ENCODE data around the gene GRIN1.
"Not testable (repeated sequence)": the region's sequence is repeated elsewhere in the genome, so short reads cannot be mapped to it uniquely, and the experiment has no call there.

Gene GRIN1

DNA sequence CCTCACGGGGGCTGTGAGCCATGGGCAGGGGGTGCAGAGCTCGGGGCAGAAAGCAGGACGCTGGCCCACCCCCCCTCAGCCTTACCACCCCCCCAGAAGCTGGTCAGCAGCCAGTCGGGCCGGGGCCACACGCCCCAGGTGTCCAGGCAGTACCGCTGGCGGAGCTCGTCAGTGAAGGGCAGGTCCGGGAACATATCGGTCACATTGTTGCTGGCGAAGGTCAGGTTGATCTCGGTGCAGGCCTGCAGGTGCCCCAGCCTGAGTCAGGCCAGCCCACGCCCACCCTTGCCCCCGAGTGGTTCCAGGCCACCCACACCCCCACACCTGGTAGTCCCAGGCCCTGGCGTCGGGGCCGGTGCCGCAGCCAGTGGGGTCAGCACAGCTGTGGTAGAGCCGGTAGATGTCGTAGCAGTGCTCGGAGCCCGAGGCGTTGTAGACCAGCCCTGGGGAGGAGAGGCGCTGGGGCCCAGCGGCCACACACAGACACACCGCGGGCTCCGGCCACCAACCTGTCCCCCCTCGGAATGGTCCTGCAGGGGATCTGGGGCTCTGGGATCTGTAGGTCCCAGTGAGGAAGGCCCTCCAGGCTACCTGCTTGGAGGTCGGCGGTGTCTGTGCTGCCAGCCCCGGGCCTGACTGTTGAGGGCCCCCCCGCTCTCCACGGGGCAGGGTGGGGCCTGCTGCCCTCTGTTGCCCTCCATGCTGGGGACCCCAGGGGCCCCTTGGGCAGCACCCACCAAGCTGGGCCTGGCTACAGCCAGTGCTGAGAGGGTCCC lies 27.0 kb upstream of the GRIN1 start:
- DNase-seq, result no peak

DNA sequence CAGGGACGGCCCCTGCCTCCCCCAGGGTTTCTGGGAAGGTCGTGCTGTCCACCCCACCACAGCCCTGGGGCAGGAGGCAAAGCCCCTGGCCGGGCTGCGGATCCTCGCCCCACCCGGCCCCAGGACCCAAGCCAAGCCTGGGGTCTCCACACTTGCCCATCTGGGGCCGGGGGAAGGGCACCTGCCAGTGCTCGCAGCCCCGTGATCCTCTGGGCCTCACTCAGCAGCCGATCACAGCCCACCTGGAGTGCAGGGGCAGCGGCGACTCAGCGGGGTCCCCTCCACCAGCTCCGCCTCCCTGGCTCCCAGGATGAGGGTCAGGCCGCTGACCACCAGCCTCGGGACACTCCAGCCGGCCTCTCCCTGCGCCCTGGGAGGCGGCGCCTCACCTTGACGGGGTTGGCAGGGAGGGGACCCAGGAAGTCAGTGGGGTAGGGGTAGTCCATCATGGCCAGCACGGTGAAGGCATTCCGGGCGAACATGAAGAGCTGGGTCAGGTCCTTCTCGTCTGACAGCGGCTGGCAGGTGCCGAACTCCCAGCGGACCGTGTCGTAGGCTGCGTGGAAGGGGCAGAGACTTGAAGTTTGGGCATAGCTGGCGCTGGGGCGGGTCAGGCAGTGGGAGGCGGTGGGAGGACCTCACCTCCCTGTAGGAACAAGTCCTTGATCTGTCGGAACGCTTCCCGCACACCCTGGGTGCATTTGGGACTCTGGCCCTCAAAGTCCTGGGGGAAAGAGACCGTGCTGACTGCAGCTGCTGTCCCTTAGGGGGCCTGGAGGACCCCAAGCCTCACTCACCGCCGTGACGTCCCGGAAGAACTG lies 26.2 kb upstream of the GRIN1 start:
- DNase-seq, result no peak

DNA sequence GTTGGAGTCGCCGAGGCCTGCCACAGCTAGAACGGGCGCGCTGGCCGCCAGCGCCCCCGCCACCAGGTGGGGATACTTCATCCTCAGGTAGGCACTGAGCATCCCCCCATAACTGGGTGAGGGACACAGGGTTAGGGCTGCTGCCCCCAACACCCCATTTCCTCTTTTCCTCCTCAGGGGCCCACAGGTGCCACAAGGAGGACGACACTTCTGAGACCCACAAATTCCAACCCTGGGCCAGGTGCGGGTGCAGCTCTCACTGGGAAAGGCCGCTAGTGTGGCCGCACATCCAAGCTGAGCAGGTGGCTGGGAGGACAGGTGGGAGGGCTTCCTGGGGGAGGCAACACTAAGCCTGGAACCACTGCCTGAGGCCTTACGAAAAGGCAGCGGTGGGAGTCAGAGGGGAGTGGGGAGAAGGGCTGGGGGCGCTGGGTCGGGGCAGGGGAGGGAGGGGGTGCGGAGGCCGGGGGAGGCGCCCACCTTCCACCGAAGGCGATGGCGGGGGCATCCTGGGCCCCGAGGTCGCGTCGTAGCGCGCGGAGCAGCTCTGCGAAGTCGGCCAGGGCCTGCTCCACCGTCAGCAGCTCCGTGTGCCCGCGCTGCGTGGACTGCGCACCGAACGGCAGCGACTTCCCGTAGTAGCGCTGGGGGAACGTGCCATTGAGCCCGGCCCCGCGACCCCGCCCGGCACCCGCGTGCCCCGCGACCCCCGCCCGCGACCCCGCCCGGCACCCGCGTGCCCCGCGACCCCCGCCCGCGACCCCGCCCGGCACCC lies 25.4 kb upstream of the GRIN1 start:
- no peak for DNase-seq

DNA sequence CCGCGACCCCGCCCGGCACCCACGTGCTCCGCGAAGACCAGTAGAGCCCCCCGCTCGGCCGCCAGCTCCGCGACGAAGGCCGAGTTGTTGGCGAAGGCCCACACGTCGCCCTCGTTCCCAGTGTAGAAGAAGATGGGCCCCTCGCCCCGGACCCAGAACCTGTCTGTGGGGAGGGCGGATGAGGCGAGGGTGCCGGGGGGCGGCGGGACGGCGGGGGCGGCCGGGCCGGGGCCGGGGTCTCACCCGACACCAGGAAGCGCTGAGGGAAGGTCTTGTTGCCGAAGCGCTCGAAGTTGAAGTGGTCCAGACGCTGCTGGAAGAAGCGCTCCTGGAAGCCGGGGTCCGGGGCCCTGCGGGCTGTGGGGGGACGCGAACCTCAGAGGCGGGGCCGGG lies 24.7 kb upstream of the GRIN1 start:
- no peak for DNase-seq

DNA sequence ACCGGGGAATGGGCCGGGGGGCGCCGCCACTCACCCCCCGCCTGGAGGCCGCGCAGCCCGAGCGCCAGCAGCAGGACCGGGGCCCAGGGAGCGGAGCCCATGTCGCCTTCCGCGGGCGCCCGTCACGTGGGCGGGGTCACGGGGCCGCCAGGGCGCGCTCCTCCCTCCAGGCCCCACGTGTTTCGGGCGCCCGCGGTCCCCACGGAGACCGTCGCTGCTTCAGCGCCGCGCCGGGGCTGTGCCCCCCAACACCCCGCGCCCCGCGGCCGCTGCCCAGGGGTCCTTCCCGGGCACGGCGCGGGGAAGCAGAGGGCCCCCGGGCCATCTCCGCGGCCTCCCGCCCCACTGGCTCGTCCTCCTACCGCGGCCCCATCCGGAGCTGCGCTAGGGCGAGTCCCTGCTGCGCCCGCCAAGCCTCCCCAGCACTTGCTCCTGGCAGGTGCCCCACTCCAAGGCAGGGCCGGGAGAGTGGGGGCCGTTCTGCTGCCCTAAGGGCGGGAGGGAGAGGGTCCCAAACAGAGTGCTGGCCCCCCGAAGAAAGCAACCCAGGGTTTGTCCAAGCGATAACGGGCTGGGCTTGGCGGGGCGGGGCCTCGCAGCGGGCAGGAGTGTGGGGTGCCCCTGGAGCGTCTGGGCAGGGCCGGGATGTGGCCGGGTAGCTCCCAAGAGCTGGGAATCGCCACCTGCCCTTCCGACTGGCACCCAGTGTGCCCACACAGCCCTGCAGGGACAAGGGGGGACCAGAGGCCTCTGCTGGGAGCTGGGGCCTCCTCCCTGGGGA lies 24.2 kb upstream of the GRIN1 start, which contains the start of gene DPP7:
Gene DPP7 (minus strand): TSS at position 121 of the 781 bp plus-strand sequence. CDS start 20 bp downstream, at position 101.
- peak in 1 of 2 experiments; percentile 28 for DNase-seq

DNA sequence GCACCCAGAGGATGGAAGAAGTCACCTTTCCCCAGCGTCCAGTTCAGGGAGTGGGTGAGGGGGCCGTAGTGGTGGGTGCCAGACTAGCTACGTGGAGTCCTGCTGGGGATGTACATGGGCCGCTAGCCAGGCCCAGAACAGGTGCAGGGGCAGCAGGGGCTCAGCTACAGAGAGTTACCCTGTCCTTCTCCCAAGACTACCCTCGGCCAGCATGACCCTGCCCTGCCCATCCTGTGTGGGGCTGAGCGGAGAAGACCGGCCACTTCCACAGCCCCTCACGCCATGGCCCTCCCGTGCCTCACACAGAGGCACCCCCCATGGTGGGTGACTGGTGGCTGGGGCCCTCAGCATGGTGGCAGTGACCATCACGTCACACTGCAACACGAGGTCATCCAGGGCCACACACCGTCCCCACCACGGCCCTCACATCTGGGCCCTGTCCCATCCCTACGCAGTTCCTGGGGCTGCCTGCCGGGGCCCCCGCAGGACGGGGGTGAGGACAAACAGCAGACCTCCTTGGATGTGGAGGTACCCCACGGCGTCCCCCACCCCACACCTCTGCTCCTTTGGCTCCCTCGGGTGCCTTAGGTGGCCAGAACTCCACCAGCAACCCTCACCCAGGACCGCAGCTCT lies 23.4 kb upstream of the GRIN1 start:
- no peak for DNase-seq

DNA sequence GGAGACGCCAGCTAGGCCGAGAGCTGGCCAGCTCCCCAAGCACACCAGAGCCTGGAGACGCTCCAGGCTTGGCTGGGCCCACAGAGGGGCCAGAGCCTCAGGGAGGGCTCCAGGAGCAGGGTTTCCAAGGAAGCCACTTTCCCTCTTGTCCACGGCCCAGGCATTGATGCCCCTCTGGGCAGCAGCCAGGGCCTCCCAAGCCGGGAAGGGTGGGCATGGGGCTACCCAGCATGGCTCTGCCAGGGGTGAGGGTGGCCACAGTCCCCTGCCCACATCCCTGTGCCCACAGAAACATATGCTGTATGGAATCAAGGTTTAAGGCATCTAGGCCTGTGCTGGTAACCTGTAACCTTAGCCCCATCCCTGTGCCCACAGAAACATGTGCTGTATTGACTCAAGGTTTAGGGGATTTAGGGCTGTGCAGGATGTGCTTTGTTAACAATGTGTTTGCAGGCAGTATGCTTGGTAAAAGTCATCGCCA lies 22.9 kb upstream of the GRIN1 start:
- DNase-seq, result no peak

DNA sequence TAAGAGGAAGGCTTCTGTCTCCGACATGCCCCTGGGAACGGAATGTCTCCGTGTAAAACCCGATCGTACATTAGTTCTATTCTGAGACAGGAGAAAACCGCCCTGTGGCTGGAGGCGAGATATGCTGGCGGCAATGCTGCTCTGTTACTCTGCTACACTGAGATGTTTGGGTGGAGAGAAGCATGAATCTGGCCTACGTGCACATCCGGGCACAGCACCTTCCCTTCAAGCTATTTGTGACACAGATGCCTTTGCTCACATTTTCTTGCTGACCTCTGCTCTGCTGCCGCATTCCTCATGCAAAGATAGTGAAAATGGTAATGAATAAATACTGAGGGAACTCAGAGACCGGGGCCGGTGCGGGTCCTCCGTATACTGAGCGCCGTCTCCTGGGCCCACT lies 22.2 kb upstream of the GRIN1 start:
- DNase-seq, result no peak

DNA sequence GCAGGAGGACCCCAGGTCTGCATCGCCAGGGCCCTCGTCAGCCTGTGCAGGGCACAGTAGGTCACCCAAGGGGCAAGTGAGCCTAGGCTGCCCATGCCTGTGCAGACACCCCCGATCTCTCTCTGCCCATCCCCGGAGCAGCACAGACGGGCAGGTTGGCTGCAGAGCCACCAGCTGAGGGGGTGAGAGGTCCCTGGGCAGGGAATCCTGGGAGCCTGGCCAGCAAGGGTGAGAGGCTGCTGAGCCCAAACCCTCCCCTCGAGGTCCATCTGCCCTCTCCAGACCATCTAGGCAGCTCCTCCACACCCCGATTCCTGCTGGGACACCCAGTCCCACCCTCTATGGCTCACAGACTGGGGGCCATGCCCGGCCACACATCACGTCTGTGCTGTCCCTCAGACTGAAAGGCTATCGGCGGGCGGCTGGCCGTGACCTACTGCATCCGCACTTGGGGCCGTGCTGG lies 21.7 kb upstream of the GRIN1 start:
- DNase-seq, result no peak

DNA sequence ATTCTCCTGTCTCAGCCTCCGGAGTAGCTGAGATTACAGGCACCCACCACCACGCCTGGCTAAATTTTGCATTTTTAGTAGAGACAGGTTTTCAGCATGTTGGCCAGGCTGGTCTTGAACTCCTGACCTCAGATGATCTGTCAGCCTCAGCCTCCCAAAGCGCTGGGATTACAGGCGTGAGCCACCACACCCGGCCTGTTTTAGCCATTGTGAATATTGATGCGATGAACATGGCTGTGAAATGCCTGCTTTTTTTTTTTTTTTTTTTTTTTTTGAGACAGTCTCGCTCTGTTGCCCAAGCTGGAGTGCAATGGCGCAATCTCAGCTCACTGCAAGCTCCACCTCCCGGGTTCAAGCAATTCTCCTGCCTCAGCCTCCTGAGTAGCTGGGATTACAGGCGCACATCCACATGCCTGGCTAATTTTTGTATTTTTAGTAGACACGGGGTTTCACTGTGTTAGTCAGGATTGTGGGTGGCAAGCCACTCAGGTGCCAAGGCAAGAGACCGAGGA lies 20.8 kb upstream of the GRIN1 start:
- DNase-seq, result not testable (repeated sequence)

DNA sequence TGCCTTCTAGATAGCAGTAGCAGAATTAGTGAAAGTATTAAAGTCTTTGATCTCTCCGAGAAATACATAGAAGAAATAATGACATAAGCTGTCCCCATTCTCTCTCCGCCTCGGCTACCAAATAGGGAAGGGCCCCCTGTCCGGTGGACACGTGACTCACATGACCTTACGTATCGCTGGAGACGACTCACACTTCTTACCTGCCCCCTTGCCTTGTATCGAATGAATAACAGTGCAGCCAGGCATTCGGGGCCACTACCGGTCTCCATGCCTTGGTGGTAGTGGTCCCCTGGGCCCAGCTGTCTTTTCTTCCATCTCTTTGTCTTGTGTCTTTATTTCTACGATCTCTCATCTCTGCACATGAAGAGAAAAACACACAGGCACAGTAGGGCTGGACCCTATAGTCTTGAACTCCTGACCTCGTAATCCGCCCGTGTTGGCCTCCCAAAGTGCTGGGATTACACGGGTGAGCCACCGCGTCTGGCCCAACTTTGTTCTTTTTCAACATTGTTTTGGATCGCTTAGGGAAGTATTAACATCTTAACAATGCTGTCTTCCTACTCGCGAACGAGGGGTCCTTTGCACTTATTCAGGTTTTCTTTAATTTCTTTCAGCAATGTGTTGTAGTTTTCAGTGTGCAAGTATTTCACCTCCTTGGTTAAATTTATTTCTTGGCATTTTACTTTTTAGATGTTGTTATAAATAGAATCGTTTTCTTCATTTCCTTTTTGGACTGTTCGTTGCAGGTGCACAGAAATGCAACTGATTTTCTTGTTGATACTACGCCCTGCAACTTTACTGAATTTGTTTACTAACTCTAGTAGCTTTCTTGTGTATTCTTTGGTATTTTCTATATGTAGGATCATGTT lies 16.8 kb upstream of the GRIN1 start:
- not testable (repeated sequence) for DNase-seq

DNA sequence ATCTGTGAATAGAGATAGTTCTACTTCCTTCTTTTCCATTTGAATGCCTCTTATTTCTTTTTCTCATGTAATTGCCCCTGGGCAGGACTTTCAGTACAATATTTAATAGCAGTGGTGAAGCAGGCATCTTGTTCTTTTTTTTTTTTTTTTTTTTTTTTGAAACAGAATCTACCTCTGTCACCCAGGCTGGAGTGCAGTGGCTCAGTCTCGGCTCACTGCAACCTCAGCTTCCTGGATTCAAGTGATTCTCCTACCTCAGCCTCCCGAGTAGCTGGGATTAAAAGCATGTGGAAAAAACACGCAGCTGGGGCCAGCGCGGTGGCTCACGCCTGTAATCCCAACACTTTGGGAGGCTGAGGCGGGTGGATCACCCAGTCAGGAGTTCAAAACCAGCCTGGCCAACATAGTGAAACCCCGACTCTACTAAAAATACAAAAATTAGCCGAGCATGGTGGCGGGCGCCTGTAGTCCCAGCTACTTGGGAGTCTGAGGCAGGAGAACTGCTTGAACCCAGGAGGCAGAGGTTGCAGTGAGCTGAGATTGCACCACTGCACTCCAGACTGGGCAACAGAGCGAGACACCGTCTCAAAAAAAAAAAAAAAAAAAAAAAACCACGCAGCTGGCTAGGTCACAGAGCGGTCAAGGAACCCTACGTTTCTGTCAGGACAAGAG lies 16.0 kb upstream of the GRIN1 start:
- DNase-seq, result not testable (repeated sequence)

DNA sequence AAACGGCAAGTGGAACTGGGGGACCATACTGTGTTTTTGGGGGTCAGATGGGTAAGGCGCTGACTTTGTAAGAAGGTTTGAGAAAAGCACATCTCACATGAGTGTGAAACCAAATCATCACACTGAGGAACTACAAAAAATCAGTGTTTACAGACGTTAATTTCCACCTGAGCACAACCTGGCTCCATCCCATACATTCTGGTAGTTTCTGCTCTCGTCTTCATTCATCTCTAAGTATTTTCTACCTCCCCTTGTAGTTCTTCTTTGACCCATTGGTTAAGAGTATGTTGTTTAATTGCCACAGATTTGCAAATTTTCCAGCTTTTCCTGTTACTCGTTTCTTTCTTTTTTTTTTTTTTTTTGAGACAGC lies 15.5 kb upstream of the GRIN1 start:
- DNase-seq, result no peak

DNA sequence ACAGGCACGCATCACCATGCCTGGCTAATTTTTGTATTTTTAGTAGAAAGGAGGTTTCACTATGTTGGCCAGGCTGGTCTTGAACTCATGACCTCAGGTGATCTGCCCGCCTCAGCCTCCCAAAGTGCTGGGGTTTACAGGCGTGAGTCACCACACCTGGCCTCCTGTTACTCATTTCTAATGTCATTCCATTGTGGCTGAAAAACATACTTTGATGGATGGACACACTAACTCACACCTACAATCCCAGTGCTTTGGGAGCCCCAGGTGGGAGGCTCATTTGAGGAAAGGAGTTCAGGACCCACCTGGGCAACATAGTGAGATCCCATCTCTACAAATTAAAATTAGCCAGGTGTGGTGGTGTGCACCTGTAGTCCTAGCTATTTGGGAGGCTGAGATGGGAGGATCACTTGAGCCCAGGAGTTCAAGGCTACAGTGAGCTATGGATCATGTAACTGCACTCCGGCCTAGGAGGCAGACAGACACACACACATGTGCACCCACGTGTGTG lies 14.9 kb upstream of the GRIN1 start:
- not testable (repeated sequence) for DNase-seq

DNA sequence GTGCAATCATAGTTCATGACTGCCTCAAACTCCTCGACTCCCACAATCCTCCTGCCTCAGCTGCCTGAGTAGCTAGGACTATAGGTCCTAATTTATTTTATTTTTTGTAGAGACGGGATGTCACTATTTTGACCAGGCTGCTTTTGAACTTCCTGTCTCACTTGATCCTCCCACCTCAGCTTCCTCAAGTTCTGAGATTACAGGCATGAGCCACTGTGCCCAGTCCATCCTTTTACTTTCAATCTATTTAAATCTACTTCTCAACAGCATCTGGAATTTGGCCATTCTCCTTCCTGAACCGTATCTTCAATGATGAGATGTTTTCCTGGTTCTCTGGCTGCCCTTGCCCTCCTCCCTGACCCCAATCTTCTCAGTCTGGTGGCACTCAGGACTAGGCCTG lies 12.2 kb upstream of the GRIN1 start:
- no peak for DNase-seq

DNA sequence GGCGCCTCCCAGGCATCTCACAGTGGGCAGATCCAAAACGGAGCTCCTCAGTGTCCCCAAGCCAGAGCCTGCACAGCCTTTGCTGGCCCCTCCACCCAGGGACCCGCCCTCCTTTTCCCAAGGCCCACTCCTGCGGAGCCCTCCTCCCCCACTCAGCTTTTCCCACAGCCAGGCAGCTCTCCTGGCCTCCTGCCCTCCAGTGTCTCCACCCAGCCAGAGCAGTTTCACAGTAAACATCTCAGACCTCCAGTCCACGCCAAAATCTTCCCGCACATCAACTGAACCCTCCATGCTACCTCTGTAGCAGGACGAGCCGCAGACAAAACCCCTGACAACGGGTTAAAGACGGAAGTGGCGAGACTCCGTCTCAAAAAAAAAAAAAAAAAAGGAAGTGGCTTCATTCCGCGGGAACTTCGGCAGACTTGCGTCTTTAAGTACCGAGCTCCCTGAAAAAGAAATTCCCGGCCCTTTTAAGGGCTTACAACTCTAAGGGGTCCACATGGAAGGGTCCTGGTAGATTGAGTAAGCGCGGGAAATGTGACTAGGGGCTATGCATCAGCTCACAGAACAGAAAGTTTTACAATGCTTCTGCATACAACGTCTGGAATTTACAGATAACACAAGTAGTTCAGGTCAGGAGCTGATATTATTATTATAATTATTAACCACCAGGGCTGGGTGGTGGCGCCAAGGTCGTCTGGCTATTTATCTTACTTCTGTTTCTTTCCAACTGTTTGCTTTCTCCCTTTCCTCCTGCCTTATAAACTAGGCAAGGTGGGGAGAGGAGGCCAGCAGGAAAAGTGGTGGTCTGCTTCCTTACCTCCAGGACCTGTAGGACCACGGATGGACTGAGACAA lies 11.4 kb upstream of the GRIN1 start:
- no peak for DNase-seq

DNA sequence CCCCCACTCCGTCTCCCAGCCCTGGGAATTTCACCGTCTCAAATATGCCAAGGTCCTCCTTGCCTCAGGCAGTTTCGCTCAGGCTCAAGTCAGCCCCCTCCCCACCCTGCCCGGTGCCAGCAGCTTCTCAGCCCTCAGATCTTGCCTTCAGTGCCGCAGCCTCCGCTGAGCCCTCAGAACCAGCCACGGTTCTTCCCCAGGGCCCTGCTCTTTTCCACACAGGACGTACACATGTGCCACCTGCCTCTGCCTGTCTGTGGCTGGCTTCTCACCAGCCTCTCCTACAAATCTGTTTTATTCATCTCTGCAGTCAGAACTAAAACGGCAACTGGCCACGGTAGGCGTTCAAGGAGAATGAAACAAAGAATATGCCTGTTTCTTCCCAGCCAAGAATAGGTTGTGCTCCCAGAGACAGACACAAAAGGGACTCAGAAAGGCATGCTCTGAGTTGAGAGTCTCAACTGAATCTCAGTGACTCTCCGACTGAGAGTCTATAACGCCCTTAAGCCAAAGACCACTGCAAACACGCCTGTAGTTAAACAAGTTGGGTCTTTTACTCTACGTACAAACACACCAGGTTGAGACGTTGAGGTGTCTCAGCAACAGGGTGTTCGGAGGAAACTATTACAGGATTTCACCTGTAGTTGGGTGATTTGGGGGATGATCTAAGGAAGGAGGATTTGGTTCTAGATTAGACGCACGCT lies 10.6 kb upstream of the GRIN1 start:
- DNase-seq, result no peak

DNA sequence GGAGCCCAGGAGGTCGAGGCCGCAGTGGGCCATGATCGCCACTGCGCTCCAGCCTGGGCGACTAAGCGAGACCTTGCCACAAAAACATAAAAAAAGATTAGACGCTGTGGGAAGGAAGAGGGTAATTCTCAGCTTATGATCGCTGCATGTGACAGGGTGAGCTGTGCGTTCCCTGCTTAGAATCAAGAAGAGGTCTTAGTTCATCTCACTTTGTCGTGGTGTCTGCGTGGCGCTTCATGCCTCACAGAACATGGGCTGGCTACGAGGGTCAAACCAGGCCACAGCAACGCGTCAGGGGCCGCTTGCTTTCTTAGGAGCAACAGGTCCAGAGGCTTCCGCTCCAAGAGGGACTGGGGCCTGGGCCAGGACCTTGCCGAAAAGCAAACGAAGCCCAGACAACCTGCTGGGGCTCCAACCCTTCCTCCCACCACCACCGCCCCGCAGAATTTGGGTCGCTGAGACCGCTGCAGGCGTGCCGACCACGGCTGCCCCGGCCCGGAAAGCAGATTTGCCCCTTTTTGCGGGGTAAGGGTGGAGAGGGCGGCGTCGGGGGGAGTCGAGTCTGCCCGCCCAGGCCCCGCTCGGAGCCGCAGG lies 10.0 kb upstream of the GRIN1 start:
- no peak for DNase-seq

All from NCI-H187 (cell line).